GM19468 (cell line): ENCODE data around the gene PSG4.
"Not testable (repeated sequence)": the region's sequence is repeated elsewhere in the genome, so short reads cannot be mapped to it uniquely, and the experiment has no call there.

Experiments used
- ATAC-seq: cut with Tn5 transposase; IDR thresholded peaks from one replicate; pipeline ENCODE4 v1.9.1; 2021; ENCODE audit warnings: mild to moderate bottlenecking, moderate library complexity, moderate number of reproducible peaks; ENCODE audit not compliant: unreplicated experiment; ENCODE audit errors: extremely low read depth

The PSG4 gene

DNA sequence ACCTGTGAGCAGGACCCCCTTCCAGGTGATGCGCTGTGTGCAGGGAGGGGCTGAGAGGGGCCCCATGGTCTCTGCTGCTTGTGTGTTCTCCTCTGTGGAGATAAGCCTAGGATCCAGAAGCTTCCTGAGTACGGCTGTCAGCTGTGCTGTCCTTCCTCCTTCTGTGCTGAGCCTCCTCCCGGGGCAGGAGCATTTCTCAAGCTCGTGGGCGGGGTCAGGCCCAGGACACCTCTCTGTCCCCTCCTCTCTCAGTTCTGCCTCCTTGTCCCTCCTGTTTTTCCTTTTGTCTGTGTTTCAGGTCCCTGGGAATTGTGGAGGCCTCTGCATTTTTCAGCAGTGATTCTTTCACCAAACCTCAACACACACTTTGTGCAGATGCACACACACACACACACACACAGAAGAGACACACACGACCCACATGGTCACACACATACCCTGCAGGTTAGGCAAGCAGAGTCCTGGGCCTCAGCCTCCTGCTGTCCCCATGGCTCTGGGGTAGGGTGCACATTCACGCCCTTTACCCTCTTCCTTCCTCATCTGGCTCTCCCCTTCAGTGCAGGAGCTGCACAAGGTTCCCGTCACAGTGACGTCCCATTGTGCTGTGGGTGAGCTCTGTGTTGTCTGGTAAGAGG is at the start of gene PSG4:
PSG4 (minus strand) TSS at position 168 of the 635 bp plus-strand sequence; CDS start at position 66, 102 bp downstream.
- not testable (repeated sequence) for ATAC-seq

DNA sequence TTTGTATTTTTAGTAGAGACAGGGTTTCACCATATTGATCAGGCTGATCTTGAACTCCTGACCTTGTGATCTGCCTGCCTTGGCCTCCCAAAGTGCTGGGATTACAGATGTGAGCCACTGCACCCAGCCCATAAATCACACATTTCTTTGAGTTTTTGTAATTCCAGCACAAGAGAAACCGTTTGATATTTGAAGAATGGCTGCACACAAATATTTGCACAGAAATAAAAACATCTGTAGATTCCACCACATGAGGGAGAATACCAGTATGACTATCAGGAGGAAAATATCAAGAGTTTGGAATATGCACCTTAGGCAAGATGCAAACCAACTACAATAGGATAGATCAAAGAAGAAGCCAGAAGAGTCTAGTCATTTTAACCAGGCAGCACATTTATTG is 46.0 kb upstream of the PSG4 start:
- ATAC-seq, result not testable (repeated sequence)

DNA sequence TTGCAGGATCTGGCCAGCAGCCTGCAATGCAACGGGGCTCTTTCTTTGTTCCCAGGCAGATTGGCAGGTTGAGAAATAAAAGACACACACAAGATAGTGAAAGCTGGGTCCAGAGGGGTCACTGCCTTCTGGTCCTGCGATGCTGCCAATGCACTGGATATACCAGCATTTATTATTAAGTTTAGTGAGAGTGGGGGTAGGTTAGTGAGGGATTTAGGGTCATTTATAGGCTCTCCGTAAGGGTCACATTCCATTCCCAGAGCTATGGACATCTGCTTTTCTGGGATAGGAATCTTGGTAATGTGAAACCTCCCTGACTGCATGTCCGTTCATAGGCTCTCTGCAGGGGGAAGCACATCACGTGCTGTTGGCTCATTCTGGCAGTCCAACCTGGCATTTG is 44.9 kb upstream of the PSG4 start:
- not testable (repeated sequence) for ATAC-seq

DNA sequence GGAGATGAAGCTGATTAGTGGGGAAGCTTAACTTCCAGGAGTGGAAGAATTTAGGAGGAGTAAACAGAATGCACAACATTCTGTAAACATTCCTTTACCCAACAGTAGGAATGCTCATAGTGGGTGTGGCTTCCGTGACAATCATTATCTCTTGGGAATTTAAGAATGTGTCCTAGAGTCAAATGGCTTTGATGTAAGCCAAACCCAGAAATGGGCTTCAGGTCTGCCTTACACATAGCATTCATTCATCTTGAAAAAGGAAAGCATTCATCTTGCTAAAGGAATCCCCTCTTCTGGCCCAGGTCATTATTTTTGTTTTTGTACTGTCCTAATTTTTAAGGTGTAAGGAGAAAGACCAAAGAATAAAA is 43.2 kb upstream of the PSG4 start:
- not testable (repeated sequence) for ATAC-seq

DNA sequence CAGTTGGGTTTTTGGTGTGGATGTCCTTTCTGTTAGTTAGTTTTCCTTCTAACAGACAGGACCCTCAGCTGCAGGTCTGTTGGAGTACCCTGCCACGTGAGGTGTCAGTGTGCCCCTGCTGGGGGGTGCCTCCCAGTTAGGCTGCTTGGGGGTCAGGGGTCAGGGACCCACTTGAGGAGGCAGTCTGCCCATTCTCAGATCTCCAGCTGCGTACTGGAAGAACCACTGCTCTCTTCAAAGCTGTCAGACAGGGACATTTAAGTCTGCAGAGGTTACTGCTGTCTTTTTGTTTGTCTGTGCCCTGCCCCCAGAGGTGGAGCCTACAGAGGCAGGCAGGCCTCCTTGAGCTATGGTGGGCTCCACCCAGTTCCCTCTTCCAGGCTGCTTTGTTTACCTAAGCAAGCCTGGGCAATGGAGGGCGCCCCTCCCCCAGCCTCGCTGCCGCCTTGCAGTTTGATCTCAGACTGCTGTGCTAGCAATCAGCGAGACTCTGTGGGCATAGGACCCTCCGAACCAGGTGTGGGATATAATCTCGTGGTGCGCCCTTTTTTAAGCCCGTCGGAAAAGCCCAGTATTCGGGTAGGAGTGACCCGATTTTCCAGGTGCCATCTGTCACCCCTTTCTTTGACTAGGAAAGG is 41.9 kb upstream of the PSG4 start:
- ATAC-seq, result not testable (repeated sequence)

DNA sequence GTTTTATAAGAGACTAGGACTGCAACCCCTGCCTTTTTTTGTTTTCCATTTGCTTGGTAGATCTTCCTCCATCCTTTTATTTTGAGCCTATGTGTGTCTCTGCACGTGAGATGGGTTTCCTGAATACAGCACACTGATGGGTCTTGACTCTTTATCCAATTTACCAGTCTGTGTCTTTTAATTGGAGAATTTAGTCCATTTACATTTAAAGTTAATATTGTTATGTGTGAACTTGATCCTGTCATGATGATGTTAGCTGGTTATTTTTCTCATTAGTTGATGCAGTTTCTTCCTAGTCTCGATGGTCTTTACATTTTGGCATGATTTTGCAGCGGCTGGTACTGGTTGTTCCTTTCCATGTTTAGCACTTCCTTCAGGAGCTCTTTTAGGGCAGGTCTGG is 40.4 kb upstream of the PSG4 start:
- not testable (repeated sequence) for ATAC-seq

DNA sequence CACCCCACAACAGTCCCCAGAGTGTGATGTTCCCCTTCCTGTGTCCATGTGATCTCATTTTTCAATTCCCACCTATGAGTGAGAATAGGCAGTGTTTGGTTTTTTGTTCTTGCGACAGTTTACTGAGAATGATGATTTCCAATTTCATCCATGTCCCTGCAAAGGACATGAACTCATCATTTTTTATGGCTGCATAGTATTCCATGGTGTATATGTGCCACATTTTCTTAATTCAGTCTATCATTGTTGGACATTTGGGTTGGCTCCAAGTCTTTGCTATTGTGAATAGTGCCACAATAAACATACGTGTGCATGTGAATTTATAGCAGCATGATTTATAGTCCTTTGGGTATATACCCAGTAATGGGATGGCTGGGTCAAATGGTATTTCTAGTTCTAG is 36.8 kb upstream of the PSG4 start:
- ATAC-seq, result not testable (repeated sequence)

DNA sequence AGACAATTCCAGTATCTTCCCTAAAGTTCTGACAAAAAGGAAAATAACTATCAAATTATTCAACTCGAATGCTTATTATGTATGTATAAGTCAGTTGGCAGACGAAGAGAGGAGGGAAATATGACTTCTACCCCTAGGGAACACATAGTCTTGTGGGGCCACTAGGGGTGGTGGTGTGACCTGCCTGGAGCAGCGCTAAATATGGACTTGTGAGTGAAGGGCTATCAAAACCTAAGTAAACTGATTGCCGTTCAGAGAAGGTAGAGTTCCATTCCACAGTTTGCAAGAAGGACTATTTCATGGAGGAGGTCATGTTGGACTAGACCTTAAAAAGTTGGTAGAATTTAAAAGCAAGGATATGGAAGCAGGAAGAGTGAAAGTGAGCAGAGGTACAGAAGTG is 32.8 kb upstream of the PSG4 start:
- not testable (repeated sequence) for ATAC-seq

DNA sequence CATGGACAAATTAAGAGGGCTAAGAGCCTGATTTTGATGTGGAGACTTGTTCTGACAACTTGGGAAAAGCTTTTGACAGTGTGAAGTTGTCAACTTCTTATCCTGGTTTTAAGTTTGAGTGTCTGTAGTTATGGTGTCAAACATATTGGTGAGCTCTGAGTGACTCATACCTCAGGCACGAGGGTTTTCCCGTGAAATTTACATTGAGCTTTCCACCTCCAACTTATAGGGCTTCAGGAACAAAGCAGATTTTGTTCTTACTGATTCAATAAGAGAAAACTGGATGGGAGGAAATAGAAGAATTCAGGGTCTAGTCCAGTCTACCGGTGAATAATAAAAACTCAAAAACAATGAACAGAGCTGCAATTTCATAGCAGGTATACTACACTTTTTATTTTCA is 30.2 kb upstream of the PSG4 start:
- not testable (repeated sequence) for ATAC-seq

DNA sequence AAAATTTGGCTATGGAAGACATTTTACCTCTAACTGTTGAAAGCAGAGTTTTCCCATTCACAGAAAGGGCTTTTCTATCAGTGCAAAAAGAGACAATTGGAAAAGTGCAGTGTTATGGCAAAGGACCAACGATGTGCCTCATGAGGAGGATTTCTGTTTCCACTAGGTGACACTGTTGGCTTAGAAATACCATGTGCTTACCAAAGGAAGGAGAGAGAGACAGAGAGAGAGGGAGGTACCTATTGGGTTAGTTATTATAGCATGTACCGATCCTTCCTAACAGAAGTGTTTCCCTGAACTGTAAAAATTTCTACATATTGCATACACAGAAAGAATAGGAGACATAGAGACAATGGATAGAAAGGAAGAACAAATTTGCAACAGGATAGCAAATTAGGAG is 23.9 kb upstream of the PSG4 start:
- ATAC-seq, result no peak

DNA sequence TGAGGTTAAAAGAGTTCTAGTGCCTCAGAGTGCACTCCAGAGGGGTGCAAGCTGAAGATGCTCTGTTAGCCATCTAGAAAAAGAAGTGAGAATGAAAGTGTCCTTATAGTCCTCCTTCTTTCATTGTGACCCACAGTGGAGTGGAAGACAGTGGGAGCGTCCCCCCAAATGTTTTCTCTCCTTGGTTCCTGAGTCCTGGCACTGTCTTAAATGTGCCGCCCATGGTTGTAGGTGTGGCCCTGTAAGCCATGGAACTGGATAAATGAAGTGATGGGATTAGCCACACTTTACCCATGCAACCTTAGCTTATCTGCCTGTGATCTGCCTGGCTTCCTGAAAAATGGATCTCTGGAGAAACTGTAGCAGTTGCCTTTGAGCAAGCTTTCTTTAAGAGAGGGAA is 23.3 kb upstream of the PSG4 start:
- ATAC-seq, result not testable (repeated sequence)

DNA sequence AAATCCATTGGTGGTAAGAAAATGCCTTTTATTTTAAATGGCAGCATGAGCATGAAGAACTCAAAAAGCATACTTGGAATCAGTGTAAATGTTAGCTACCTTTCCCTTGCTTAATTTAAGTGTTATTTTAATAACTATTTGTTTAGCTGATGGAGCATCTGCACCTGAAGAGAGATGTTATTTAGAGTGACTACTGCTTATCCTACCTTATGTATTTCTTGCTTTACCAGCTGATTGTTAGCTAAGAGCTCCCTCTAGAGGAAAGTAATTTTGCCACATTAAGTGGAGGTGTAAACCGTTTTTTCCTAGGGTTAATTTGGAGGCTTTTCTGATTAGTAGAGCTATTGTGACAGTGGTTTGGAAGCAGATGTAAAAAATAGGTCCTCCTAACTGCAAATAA is 21.5 kb upstream of the PSG4 start:
- not testable (repeated sequence) for ATAC-seq

DNA sequence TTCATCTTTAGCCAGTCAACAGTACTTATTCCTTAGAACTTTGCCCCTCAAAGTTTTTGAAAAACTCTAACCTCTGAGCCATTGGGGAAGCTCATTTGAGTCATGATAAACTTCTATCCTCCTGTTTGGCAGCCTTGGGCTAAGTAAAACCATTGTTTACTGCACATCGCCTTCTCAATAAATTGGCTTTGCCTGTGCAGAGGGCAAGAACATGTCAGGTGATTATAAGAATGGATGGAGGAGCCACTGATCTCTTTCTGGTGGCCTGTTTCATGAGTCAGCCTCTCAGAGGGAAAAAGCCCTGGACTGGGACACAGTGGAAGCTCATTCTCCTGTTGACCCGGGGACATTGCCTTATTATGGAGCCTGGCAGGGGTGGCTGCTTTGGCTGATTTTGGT is 19.4 kb upstream of the PSG4 start:
- no peak for ATAC-seq

DNA sequence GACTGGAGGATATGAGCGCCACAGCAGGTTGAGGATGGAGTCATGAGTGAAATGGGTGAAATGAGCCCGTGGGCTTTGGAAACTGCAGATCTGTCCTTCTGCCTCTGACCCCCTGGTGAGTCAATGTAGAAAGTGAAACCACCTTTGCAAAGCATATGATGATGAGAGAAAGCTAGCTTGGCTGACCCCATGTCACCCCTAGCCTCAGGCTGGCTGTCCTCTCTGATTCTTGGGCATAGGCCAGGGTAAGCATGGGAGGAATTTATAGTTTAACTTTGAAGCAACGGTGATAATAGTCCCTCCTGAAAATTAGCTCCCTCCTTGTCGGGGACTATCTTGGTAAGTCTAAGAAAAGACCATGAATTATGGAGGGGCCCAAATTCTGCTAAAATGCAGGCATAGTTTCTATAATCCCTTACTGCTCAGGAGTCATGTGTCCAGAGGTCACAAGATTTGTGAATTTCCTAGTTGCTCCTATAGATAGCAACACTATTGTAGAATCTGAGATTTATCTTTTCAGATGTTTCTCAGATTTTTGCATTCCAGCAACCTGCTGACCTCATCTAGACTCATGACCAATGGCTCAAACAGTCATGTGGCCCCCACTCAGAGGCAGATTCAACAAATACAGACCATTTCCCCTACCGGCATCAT is 18.9 kb upstream of the PSG4 start:
- ATAC-seq, result not testable (repeated sequence)

DNA sequence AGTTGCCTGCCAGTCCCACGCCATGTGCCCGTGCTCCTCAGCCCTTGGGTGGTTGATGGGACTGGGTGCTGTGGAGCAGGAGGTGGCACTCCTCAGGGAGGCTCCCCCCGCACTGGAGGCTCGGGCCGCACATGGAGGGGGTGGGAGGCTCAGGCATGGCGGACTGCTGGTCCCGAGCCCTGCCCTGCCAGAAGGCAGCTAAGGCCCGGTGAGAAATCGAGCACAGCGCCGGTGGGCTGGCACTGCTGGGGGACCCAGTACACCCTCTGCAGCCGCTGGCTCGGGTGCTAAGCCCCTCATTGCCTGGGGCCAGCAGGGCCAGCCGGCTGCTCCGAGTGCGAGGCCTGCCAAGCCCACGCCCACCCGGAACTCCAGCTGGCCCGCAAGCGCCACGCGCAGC is 16.5 kb upstream of the PSG4 start:
- ATAC-seq, result not testable (repeated sequence)

DNA sequence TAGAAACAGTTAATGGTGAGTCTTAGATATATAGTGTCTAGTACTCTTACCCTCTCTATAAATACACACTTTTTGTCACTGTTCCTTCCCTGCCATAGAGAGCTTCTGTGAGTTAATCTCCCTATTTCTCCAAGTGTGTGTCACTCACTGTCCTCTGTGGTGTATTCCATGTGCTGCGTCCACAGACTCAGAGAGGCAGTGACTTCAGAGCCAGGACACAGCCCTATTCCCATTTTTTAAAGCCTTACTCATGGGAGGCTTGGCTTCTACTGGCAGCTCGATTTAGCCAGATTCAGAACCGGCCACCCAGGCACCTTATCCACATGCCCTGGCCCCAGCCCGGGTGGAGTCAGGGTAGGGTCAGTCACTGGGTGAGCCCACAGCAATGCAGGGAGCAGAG is 13.7 kb upstream of the PSG4 start:
- not testable (repeated sequence) for ATAC-seq

DNA sequence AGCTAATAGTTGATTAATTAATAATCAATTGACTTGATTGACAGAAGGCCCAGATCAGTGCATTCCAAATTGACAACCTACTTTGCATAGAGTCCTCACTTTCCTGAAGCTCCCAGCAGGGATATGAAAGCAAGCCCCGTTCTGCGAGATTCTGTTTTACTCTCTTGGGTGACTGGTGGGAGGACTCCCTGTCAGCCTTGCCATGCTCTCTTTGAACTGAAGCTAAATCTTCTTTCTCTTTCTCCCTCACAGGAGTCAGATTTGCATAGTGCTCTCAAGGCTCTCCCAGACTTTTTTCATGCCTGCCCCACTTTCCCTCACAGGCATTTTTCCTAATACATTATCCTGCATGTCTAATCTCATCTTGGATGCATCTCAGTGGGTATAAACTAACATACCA is 10.4 kb upstream of the PSG4 start:
- not testable (repeated sequence) for ATAC-seq

DNA sequence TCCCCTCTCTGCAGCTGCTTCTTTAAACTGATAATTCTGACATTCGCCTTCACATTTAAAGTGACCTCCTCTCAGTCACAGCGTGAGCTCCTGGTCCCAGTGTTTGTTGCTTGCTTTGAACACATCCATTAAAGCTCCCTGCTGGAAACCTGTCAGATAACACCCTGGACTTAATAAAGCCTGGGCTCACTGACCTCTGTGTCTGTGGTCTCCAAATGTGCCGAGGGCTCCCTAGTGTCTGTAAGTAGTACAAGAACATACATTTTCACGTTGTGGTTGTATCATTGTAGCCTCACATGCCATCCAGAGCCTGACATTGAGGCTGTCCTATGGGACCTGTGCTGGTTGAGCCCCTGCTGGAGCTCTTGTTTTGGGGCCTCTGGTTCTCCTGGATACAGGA is 2.6 kb upstream of the PSG4 start:
- ATAC-seq, result no peak

DNA sequence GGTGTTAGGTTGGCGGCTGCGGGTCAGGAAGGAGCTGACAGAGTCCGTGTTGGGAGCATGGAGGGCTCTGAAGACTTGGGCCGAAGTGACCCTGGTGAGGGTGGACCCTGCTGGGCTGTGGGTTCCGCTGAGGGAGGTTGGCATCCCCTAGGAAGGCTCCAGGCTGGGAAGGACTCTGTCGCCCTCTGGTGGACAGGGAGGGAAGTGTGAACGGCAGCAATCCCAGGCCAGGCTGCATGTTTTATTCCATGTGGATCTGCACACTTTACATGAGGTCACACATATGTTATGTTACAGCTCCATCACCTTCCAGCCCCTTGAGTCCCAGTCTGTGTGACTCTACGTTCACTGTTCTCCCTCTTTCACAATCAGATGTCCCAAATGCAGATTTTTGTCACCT is 1.7 kb upstream of the PSG4 start:
- ATAC-seq, result not testable (repeated sequence)

DNA sequence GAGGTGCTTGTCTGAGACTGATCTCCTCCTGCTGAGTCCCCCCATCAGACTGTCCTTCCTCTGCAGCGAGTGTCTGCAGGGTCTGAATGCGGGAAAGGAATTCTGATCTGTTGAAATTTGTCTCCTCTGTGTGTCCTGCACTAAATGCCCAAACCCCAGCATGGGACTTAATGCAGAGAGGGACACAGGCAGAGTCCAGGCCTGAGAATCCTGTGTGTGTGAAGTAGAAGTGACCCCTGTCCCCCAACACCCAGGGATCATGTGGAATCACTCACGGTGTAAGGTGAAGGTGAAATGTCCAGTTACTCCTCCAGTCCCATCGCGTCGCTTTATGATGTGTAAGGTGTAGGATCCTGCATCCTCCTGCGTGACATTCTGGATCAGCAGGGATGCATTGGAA is 1.8 kb downstream of the PSG4 start:
- ATAC-seq, result not testable (repeated sequence)

DNA sequence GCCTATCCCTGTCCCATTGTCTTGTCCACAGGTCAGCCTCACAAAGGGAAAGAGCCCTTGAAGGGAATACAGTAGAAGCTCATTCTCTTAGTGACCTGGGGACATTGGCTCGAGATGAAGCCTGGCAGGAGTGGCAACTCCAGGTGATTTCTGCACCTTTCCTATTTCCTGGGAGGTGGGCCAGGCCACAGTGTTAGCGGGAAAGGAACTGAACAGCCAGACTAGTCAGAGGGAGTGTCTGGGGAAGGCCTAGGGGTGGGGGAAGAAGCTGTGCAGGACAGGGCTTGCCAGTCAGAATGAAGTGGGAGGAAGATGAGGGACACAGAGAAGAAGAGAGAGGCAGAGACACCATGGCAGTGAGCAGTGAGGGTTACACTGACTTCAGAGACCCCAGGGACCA is 3.5 kb downstream of the PSG4 start:
- ATAC-seq, result not testable (repeated sequence)
